ENCODE results near the gene SLIT3. TPM values are rescaled to one million over a fixed set of nuclear protein-coding genes. Genes with fewer than 3 reads are reported as not detected.
A peak's percentile ranks its signal among the peaks of the same experiment; 100 is the strongest.

The SLIT3 gene
- total and polyA plus RNA-seq, 2 experiments from 2014 or later, result 0.59 to 0.71 TPM

DNA sequence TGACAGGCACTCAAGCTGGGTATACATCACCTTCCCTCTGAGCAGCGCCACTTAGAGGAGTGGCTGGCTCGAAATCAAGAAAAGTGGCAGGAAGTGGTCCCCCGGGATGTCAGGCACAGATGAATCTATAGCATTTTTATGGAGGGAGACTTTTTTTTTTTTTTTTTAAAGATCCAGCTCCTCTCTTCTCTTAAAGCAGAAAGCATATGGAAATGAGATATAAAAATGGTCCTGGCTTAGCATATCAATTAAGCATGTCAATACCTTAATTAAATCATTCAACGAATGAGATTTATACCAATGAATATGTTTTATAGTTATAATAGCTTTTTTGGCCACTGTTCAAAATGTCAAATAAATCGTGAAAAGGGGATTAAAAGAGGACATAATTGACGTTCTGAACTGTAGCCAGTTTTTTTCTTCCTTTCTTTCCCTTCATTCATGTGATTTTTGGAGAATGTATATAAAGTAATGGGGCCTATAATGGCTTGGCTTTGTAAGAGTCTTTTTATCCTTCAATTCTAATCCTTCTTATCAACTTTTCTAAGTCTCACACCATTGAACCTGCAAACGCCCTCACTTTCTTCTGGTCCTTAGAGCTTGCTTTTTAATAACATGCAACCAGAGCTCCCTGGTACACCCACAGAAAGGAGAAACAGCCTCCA is 402.6 kb downstream of the SLIT3 start:
- no peaks in the 10 kb centered on the region for H3K9me3 Mint-ChIP-seq
- Histone ChIP-seq H3K79me2 (replicated peaks; ENCODE audit: insufficient read depth) (no peaks in the 10 kb centered on the region), H3K27ac (ENCODE audit: low read depth) (no peak overlapping the region), H3K4me2 (no peak overlapping the region), H3K36me3 (ENCODE audit: insufficient read depth) (no peaks in the 10 kb centered on the region), H3K27me3 (ENCODE audit: insufficient read depth) (no peaks in the 10 kb centered on the region), H3K4me3 (no peak overlapping the region), H3K9me2 (ENCODE audit: insufficient read depth) (no peaks in the 10 kb centered on the region), H4K20me1 (replicated peaks; ENCODE audit: insufficient read depth) (no peaks in the 10 kb centered on the region), H2AFZ (no peak overlapping the region), H3F3A (replicated peaks; ENCODE audit: low read depth) (no peaks in the 10 kb centered on the region), H3K4me1 (ENCODE audit: insufficient read depth) (no peaks in the 10 kb centered on the region)
- peaks cover 20% of the 10 kb centered on the region for H3K4me1 Mint-ChIP-seq
- TF ChIP-seq, protein P1, sequence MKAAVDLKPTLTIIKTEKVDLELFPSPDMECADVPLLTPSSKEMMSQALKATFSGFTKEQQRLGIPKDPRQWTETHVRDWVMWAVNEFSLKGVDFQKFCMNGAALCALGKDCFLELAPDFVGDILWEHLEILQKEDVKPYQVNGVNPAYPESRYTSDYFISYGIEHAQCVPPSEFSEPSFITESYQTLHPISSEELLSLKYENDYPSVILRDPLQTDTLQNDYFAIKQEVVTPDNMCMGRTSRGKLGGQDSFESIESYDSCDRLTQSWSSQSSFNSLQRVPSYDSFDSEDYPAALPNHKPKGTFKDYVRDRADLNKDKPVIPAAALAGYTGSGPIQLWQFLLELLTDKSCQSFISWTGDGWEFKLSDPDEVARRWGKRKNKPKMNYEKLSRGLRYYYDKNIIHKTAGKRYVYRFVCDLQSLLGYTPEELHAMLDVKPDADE (IDR thresholded peaks at IDR 0.05), result no peak
- TF ChIP-seq ZNF114 (CRISPR knock-in tag; IDR thresholded peaks at IDR 0.05) (no peak), CREB1 (CRISPR knock-in tag; IDR thresholded peaks at IDR 0.05; ENCODE audit: low read depth) (no peak), ZNF331 (CRISPR knock-in tag; IDR thresholded peaks at IDR 0.05; ENCODE audit: low read depth) (no peak), POLR2AphosphoS5 (IDR thresholded peaks at IDR 0.05; ENCODE audit: low read depth) (no peak), STAT1 (IDR thresholded peaks at IDR 0.05; ENCODE audit: unreplicated experiment) (no peak)
- TF ChIP-seq, protein P2, sequence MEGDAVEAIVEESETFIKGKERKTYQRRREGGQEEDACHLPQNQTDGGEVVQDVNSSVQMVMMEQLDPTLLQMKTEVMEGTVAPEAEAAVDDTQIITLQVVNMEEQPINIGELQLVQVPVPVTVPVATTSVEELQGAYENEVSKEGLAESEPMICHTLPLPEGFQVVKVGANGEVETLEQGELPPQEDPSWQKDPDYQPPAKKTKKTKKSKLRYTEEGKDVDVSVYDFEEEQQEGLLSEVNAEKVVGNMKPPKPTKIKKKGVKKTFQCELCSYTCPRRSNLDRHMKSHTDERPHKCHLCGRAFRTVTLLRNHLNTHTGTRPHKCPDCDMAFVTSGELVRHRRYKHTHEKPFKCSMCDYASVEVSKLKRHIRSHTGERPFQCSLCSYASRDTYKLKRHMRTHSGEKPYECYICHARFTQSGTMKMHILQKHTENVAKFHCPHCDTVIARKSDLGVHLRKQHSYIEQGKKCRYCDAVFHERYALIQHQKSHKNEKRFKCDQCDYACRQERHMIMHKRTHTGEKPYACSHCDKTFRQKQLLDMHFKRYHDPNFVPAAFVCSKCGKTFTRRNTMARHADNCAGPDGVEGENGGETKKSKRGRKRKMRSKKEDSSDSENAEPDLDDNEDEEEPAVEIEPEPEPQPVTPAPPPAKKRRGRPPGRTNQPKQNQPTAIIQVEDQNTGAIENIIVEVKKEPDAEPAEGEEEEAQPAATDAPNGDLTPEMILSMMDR (conservative IDR thresholded peaks at IDR 0.05; ENCODE audit: low read depth in 2 of 2), result 0 out of 4 replicates have a peak, but pooled peaks of 1 of the 2 experiments have one; percentile 9
- no peak overlapping the region for H3K4me3 Mint-ChIP-seq
- no peak overlapping the region for H3K27ac Mint-ChIP-seq
- H3K27me3 Mint-ChIP-seq (ENCODE audit: insufficient read depth, low read depth, poor library complexity), result peaks cover 4% of the 10 kb centered on the region
- no peaks in the 10 kb centered on the region for H3K36me3 Mint-ChIP-seq (ENCODE audit: low read depth)
- no peak for ATAC-seq
- no peak for DNase-seq (ENCODE audit: low spot score)

DNA sequence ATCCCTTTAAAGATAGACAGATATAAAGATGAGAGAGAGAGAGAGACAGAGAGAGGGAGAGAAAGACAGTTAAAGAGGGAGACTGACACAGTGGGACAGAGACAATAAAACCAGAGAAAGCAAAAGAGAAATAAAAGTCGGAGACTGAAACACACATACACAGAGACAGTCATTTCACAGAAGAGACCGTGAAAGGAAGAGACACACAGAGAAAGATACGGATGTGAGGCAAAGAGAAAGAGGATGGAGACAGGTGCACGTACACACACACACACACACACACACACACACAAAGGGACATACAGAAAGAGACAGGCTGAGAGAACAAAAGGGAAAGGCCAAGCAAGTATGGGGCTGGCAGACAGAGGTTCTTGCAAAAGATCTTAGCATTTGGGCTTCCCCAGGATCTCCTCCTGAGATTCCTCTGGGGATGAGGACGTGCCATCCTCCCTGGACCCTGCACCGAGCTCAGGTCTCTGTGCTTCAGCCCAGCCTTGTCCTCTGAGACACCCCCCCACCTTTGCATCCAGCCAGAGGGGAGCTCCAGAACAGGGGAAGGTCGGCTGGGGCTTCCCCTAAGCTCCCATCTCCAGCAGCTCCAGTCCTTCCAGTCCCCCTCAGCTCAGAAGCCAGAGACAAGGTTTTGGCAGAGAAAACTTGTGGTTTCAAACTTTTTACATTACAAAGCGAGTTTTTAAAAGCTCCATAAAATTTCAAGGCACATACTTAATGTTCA is 403.4 kb downstream of the SLIT3 start:
- Mint-ChIP-seq H3K27me3 (ENCODE audit: insufficient read depth, low read depth, poor library complexity) (peaks cover 3% of the 10 kb centered on the region), H3K27ac (no peak overlapping the region)
- TF ChIP-seq CREB1 (CRISPR knock-in tag; IDR thresholded peaks at IDR 0.05; ENCODE audit: low read depth) (no peak), POLR2AphosphoS5 (IDR thresholded peaks at IDR 0.05; ENCODE audit: low read depth) (no peak), JUNB (IDR thresholded peaks at IDR 0.05; ENCODE audit: unreplicated experiment) (no peak), EZH2phosphoT487 (IDR thresholded peaks at IDR 0.05; ENCODE audit: unreplicated experiment) (no peak), ZNF331 (CRISPR knock-in tag; IDR thresholded peaks at IDR 0.05; ENCODE audit: low read depth) (no peak), EZH2 (IDR thresholded peaks at IDR 0.05; ENCODE audit: low read depth, unreplicated experiment) (no peak)
- TF ChIP-seq, protein P3, sequence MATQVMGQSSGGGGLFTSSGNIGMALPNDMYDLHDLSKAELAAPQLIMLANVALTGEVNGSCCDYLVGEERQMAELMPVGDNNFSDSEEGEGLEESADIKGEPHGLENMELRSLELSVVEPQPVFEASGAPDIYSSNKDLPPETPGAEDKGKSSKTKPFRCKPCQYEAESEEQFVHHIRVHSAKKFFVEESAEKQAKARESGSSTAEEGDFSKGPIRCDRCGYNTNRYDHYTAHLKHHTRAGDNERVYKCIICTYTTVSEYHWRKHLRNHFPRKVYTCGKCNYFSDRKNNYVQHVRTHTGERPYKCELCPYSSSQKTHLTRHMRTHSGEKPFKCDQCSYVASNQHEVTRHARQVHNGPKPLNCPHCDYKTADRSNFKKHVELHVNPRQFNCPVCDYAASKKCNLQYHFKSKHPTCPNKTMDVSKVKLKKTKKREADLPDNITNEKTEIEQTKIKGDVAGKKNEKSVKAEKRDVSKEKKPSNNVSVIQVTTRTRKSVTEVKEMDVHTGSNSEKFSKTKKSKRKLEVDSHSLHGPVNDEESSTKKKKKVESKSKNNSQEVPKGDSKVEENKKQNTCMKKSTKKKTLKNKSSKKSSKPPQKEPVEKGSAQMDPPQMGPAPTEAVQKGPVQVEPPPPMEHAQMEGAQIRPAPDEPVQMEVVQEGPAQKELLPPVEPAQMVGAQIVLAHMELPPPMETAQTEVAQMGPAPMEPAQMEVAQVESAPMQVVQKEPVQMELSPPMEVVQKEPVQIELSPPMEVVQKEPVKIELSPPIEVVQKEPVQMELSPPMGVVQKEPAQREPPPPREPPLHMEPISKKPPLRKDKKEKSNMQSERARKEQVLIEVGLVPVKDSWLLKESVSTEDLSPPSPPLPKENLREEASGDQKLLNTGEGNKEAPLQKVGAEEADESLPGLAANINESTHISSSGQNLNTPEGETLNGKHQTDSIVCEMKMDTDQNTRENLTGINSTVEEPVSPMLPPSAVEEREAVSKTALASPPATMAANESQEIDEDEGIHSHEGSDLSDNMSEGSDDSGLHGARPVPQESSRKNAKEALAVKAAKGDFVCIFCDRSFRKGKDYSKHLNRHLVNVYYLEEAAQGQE (IDR thresholded peaks at IDR 0.05; ENCODE audit: unreplicated experiment), result no peak

More for the DNA sequence above, 403.4 kb downstream of the SLIT3 start:
- H3K4me2 ChIP-seq, result no peak overlapping the region
- no peak for DNase-seq (ENCODE audit: low spot score)
- no peaks in the 10 kb centered on the region for H3K36me3 ChIP-seq (ENCODE audit: insufficient read depth)
- H3K4me3 Mint-ChIP-seq, result no peak overlapping the region
- H3K9me3 Mint-ChIP-seq, result no peaks in the 10 kb centered on the region
- peaks cover 16% of the 10 kb centered on the region for H3K4me1 Mint-ChIP-seq
- ATAC-seq, result peak; percentile 59; the same call in 2 of the 3 replicates
- H3K79me2 ChIP-seq (replicated peaks; ENCODE audit: insufficient read depth), result no peaks in the 10 kb centered on the region
- H3K27me3 ChIP-seq (ENCODE audit: insufficient read depth), result no peaks in the 10 kb centered on the region
- no peak overlapping the region for H3K4me3 ChIP-seq
- no peak overlapping the region for H2AFZ ChIP-seq
- no peaks in the 10 kb centered on the region for H3K9me2 ChIP-seq (ENCODE audit: insufficient read depth)
- H3K36me3 Mint-ChIP-seq (ENCODE audit: low read depth), result no peaks in the 10 kb centered on the region
- no peak overlapping the region for H3K27ac ChIP-seq (ENCODE audit: low read depth)
- no peaks in the 10 kb centered on the region for H3F3A ChIP-seq (replicated peaks; ENCODE audit: low read depth)
- no peaks in the 10 kb centered on the region for H4K20me1 ChIP-seq (replicated peaks; ENCODE audit: insufficient read depth)
- H3K4me1 ChIP-seq (ENCODE audit: insufficient read depth), result no peaks in the 10 kb centered on the region

Measured in GM23338 (cell line).